Measurements from ENCODE around the gene FLNB. TPM values are rescaled to one million over a fixed set of nuclear protein-coding genes. Genes with fewer than 3 reads are reported as not detected.

FLNB gene
- total RNA-seq, 1 donor from 2014 or later: 72.9 TPM

DNA sequence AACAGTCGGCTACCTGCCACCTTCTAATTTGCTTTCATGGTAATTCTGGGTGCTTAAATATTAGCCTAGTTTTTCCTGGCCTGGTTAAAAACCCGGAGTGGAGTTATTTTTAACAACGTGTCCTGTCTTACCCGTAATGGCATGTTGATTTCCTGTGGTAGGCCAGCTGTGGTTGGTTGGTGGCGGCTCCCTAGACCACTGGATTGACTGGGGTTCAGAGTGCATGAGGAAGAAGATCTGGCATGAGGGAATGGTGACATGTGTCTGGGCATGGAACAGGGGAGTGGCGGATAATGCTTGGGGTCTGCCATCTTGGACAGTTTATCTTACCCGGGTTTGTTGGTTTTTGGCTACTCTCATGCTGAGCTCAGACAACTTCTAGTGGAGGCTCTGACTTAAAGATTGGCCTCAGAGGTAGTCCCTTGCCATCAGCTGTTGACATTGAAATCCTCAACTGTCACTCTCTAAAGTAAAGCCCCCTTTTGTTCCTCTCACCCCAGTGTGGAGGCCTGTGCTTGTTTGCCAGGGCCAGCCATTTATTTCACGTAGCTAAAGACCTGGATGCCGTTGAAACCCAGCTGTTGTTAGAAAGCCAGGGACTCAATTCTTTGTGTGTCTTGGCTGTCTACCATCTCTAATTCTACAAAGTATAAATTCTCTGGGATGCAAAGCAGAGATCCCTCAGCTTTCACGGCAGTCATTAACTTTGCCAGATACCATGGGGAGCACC, 121.0 kb downstream of the FLNB start:
- no peak overlapping the region for H3K4me3 Mint-ChIP-seq (ENCODE audit: unreplicated experiment)
- no peak for DNase-seq (ENCODE audit: extremely low spot score, unreplicated experiment)
- TF ChIP-seq, protein P1, sequence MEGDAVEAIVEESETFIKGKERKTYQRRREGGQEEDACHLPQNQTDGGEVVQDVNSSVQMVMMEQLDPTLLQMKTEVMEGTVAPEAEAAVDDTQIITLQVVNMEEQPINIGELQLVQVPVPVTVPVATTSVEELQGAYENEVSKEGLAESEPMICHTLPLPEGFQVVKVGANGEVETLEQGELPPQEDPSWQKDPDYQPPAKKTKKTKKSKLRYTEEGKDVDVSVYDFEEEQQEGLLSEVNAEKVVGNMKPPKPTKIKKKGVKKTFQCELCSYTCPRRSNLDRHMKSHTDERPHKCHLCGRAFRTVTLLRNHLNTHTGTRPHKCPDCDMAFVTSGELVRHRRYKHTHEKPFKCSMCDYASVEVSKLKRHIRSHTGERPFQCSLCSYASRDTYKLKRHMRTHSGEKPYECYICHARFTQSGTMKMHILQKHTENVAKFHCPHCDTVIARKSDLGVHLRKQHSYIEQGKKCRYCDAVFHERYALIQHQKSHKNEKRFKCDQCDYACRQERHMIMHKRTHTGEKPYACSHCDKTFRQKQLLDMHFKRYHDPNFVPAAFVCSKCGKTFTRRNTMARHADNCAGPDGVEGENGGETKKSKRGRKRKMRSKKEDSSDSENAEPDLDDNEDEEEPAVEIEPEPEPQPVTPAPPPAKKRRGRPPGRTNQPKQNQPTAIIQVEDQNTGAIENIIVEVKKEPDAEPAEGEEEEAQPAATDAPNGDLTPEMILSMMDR (IDR thresholded peaks at IDR 0.05): no peak
- no peaks in the 10 kb centered on the region for H3K4me1 Mint-ChIP-seq (ENCODE audit: unreplicated experiment)
- no peaks in the 10 kb centered on the region for H3K9me3 Mint-ChIP-seq (ENCODE audit: unreplicated experiment)
- no peak overlapping the region for H3K27ac Mint-ChIP-seq (ENCODE audit: unreplicated experiment)
- no peaks in the 10 kb centered on the region for H3K27me3 Mint-ChIP-seq (ENCODE audit: unreplicated experiment)
- peaks cover 55% of the 10 kb centered on the region for H3K36me3 Mint-ChIP-seq (ENCODE audit: unreplicated experiment)

DNA sequence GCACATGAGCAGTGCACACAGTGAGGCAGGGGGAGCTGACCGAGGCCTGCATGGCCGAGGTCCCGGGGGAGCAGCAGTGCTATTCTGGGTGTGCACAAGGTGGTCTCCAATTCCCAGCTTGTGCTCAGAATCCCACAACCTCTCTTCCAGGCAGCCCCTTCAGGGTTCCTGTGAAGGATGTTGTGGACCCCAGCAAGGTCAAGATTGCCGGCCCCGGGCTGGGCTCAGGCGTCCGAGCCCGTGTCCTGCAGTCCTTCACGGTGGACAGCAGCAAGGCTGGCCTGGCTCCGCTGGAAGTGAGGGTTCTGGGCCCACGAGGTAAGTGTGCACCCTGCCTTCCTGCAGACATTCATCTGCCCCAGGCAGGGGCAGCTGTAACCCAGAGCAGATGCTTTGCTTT, 122.4 kb downstream of the FLNB start:
- peaks cover 53% of the 10 kb centered on the region for H3K36me3 Mint-ChIP-seq (ENCODE audit: unreplicated experiment)
- no peaks in the 10 kb centered on the region for H3K4me1 Mint-ChIP-seq (ENCODE audit: unreplicated experiment)
- H3K27ac Mint-ChIP-seq (ENCODE audit: unreplicated experiment): no peak overlapping the region
- H3K4me3 Mint-ChIP-seq (ENCODE audit: unreplicated experiment): no peak overlapping the region
- no peaks in the 10 kb centered on the region for H3K9me3 Mint-ChIP-seq (ENCODE audit: unreplicated experiment)
- H3K27me3 Mint-ChIP-seq (ENCODE audit: unreplicated experiment): no peaks in the 10 kb centered on the region
- TF ChIP-seq, protein P1 (IDR thresholded peaks at IDR 0.05): no peak
- no peak for DNase-seq (ENCODE audit: extremely low spot score, unreplicated experiment)

DNA sequence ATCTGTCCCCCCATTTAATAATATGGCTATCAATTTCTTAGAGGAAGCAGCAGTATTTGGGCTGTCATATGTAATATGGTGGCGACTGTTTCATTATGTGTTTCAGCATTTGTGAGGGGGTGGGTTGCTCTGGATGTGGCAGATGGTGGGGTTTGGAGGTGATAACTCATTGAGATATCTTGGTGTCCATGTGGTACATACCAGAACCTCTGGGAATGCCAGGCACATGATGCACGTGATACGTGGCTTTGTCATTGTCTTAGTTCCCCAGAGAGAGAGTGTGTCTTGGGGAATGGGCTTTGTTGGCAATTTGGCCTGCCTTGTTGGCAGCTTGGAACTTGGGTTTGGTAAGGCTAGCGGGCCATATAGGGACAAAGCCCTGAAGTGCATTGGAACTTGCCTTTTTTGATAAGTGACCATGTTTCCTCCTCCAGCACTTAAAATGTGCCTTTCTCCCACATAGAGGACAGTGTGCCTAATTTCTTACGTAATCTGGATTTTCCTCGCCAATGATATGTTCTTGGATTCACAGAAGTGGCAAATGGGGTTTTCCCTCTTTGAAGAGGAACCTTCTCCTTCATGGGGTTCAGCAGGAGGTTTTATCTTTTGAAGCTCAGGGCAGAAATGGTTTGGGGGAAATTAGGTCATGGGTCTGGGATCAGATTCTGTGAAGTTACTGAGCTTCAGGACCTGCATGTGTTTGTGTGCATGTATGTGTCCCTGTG, 123.0 kb downstream of the FLNB start:
- TF ChIP-seq, protein P1 (IDR thresholded peaks at IDR 0.05): no peak
- H3K27ac Mint-ChIP-seq (ENCODE audit: unreplicated experiment): no peak overlapping the region
- DNase-seq (ENCODE audit: extremely low spot score, unreplicated experiment): no peak
- H3K4me3 Mint-ChIP-seq (ENCODE audit: unreplicated experiment): no peak overlapping the region
- H3K4me1 Mint-ChIP-seq (ENCODE audit: unreplicated experiment): no peaks in the 10 kb centered on the region
- H3K27me3 Mint-ChIP-seq (ENCODE audit: unreplicated experiment): no peaks in the 10 kb centered on the region
- H3K36me3 Mint-ChIP-seq (ENCODE audit: unreplicated experiment): peaks cover 56% of the 10 kb centered on the region
- H3K9me3 Mint-ChIP-seq (ENCODE audit: unreplicated experiment): no peaks in the 10 kb centered on the region

DNA sequence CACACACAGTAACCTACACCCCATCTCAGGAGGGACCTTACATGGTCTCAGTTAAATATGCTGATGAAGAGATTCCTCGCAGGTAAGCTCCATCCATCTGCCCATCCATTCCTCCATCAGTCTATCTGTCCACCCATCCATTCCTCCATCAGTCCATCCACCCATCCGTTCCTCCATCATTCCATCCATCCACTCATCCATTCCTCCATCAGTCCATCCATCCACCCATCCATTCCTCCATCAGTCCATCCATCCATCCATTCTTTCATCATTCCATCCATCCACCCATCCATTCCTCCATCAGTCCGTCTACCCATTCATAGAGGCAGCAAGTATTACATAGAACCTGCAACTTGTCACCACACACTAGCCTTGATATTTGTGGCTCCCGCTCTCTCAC, 124.6 kb downstream of the FLNB start:
- H3K9me3 Mint-ChIP-seq (ENCODE audit: unreplicated experiment): no peaks in the 10 kb centered on the region
- H3K27ac Mint-ChIP-seq (ENCODE audit: unreplicated experiment): no peak overlapping the region
- peaks cover 61% of the 10 kb centered on the region for H3K36me3 Mint-ChIP-seq (ENCODE audit: unreplicated experiment)
- no peaks in the 10 kb centered on the region for H3K4me1 Mint-ChIP-seq (ENCODE audit: unreplicated experiment)
- H3K27me3 Mint-ChIP-seq (ENCODE audit: unreplicated experiment): no peaks in the 10 kb centered on the region
- TF ChIP-seq, protein P1 (IDR thresholded peaks at IDR 0.05): no peak
- no peak overlapping the region for H3K4me3 Mint-ChIP-seq (ENCODE audit: unreplicated experiment)
- DNase-seq (ENCODE audit: extremely low spot score, unreplicated experiment): no peak

DNA sequence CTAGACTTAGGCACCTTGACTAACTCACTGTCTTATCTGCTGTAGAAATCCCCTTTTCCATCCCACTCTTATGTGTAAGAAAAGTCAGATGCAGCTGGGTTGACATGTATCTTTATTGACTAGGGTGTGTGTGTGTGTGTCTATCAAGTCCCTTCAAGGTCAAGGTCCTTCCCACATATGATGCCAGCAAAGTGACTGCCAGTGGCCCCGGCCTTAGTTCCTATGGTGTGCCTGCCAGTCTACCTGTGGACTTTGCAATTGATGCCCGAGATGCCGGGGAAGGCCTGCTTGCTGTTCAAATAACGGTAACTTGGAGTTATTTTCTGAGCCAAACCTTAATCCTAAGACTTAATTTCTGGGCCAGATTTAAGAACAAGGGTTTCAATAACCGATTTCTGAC, 126.2 kb downstream of the FLNB start:
- Mint-ChIP-seq H3K9me3 (ENCODE audit: unreplicated experiment) (no peaks in the 10 kb centered on the region), H3K4me1 (ENCODE audit: unreplicated experiment) (no peaks in the 10 kb centered on the region), H3K4me3 (ENCODE audit: unreplicated experiment) (no peak overlapping the region), H3K36me3 (ENCODE audit: unreplicated experiment) (peaks cover 61% of the 10 kb centered on the region), H3K27me3 (ENCODE audit: unreplicated experiment) (no peaks in the 10 kb centered on the region), H3K27ac (ENCODE audit: unreplicated experiment) (no peak overlapping the region)
- TF ChIP-seq, protein P1 (IDR thresholded peaks at IDR 0.05): no peak
- DNase-seq (ENCODE audit: extremely low spot score, unreplicated experiment): no peak
